ENCODE data around the gene FNDC4. TPM values are rescaled to one million over a fixed set of nuclear protein-coding genes. Genes with fewer than 3 reads are reported as not detected.

FNDC4 gene
- total RNA-seq, 2 donors from 2014 or later: 24.1 to 30.6 TPM

GRCh38 chr2:27453968-27454367 is 41.0 kb downstream of the FNDC4 start:
- intact Hi-C loops (cut with DNase I): no loop called here

DNA sequence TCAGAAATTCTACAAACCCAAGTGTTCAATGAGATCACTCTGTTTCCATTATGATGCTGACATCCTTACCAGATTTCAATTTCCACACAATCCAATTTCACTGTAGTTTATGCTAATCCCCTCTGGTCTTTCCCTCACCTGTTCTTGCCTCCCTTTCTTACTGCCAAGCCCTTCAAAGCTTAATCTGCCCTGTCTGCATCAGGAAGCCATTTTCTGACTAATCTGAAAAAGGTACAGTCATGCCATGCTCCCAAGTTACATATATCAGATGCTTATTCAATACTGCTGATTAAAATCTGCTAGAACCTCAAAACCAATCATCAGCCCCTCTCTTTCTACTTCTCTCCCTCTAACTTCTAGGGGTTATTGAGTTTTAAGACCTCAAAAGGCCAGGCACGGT is 43.9 kb downstream of the FNDC4 start:
- H3K27me3 ChIP-seq (replicated peaks; ENCODE audit: insufficient read depth): no peaks in the 10 kb centered on the region
- H3K9me3 ChIP-seq: no peaks in the 10 kb centered on the region
- H3K36me3 ChIP-seq: peaks cover 6 to 11% of the 10 kb centered on the region in 2 donors
- TF ChIP-seq POLR2AphosphoS5 (IDR thresholded peaks at IDR 0.05): no peak
- TF ChIP-seq, protein P1, sequence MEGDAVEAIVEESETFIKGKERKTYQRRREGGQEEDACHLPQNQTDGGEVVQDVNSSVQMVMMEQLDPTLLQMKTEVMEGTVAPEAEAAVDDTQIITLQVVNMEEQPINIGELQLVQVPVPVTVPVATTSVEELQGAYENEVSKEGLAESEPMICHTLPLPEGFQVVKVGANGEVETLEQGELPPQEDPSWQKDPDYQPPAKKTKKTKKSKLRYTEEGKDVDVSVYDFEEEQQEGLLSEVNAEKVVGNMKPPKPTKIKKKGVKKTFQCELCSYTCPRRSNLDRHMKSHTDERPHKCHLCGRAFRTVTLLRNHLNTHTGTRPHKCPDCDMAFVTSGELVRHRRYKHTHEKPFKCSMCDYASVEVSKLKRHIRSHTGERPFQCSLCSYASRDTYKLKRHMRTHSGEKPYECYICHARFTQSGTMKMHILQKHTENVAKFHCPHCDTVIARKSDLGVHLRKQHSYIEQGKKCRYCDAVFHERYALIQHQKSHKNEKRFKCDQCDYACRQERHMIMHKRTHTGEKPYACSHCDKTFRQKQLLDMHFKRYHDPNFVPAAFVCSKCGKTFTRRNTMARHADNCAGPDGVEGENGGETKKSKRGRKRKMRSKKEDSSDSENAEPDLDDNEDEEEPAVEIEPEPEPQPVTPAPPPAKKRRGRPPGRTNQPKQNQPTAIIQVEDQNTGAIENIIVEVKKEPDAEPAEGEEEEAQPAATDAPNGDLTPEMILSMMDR (IDR thresholded peaks at IDR 0.05): no peak
- TF ChIP-seq POLR2A (IDR thresholded peaks at IDR 0.05): no peak
- intact Hi-C loops (cut with DNase I): no loop called here
- no peak overlapping the region for H3K4me3 ChIP-seq
- WGBS: 91% methylated on average over 1 of the region's 1 CpG
- H3K27ac ChIP-seq: no peak overlapping the region
- no peaks in the 10 kb centered on the region for H3K4me1 ChIP-seq (replicated peaks)
- DNase-seq (ENCODE audit: low spot score): no peak

More at GRCh38 chr2:27453968-27454367, 41.0 kb downstream of the FNDC4 start:
- 92% methylated on average over 7 of the region's 7 CpGs for WGBS
- Histone ChIP-seq H3K27me3 (replicated peaks; ENCODE audit: insufficient read depth) (no peaks in the 10 kb centered on the region), H3K4me3 (no peak overlapping the region), H3K36me3 (peaks cover 6 to 15% of the 10 kb centered on the region in 2 donors), H3K4me1 (replicated peaks) (no peaks in the 10 kb centered on the region), H3K27ac (no peak overlapping the region), H3K9me3 (no peaks in the 10 kb centered on the region)
- no peak for DNase-seq (ENCODE audit: low spot score)
- TF ChIP-seq, protein P1 (IDR thresholded peaks at IDR 0.05): no peak
- TF ChIP-seq POLR2A (IDR thresholded peaks at IDR 0.05): no peak
- no peak for TF ChIP-seq POLR2AphosphoS5 (IDR thresholded peaks at IDR 0.05)

- TF ChIP-seq, protein P1 (IDR thresholded peaks at IDR 0.05): no peak
- TF ChIP-seq POLR2A (IDR thresholded peaks at IDR 0.05) (no peak), POLR2AphosphoS5 (IDR thresholded peaks at IDR 0.05) (no peak)
- H3K36me3 ChIP-seq: peaks cover 0 to 5% of the 10 kb centered on the region in 2 donors
- 59% methylated on average over 3 of the region's 3 CpGs for WGBS
Observed at GRCh38 chr2:27448381-27448780, 46.6 kb downstream of the FNDC4 start.

GRCh38 chr2:27446057-27446456 is 48.9 kb downstream of the FNDC4 start:
- intact Hi-C loops (cut with DNase I): no loop called here
- TF ChIP-seq POLR2AphosphoS5 (IDR thresholded peaks at IDR 0.05) (peak; percentile 96), POLR2A (IDR thresholded peaks at IDR 0.05) (peak; percentile 39)
- TF ChIP-seq, protein P1 (IDR thresholded peaks at IDR 0.05): no peak
- peak; percentile 95 for DNase-seq (ENCODE audit: low spot score)
- H3K27ac ChIP-seq: peak overlapping the region; percentile 74 to 81
- WGBS: 66% methylated on average over 3 of the region's 3 CpGs
- no peak overlapping the region for H3K4me3 ChIP-seq
- H3K36me3 ChIP-seq: peaks cover 2 to 6% of the 10 kb centered on the region in 2 donors
- no peaks in the 10 kb centered on the region for H3K9me3 ChIP-seq
- no peaks in the 10 kb centered on the region for H3K27me3 ChIP-seq (replicated peaks; ENCODE audit: insufficient read depth)
- H3K4me1 ChIP-seq (replicated peaks): peaks cover 3% of the 10 kb centered on the region

More at GRCh38 chr2:27448381-27448780, 46.6 kb downstream of the FNDC4 start:
- DNase-seq (ENCODE audit: low spot score): no peak
- intact Hi-C loops (cut with DNase I): no loop called here
- no peaks in the 10 kb centered on the region for H3K9me3 ChIP-seq
- no peak overlapping the region for H3K27ac ChIP-seq
- peaks cover 3% of the 10 kb centered on the region for H3K4me1 ChIP-seq (replicated peaks)
- H3K27me3 ChIP-seq (replicated peaks; ENCODE audit: insufficient read depth): no peaks in the 10 kb centered on the region
- no peak overlapping the region for H3K4me3 ChIP-seq

- intact Hi-C loops (cut with DNase I): no loop called here
- TF ChIP-seq POLR2AphosphoS5 (IDR thresholded peaks at IDR 0.05) (no peak), POLR2A (IDR thresholded peaks at IDR 0.05) (no peak)
- TF ChIP-seq, protein P1 (IDR thresholded peaks at IDR 0.05): no peak
- Histone ChIP-seq H3K4me3 (no peak overlapping the region), H3K27ac (peak overlapping the region; percentile 74 to 81), H3K27me3 (replicated peaks; ENCODE audit: insufficient read depth) (no peaks in the 10 kb centered on the region), H3K36me3 (peaks cover 6 to 9% of the 10 kb centered on the region in 2 donors), H3K4me1 (replicated peaks) (peaks cover 3% of the 10 kb centered on the region), H3K9me3 (no peaks in the 10 kb centered on the region)
- DNase-seq (ENCODE audit: low spot score): no peak
- 87% methylated on average over 8 of the region's 8 CpGs for WGBS
Observed at GRCh38 chr2:27445615-27446014, 49.4 kb downstream of the FNDC4 start.
